ENCODE data around the gene REPS1. TPM values are rescaled to one million over a fixed set of nuclear protein-coding genes. Genes with fewer than 3 reads are reported as not detected.

REPS1 gene
- total RNA-seq, 2 donors from 2014 or later: 29.7 to 35.2 TPM

- Histone ChIP-seq H3K36me3 (no peaks in the 10 kb centered on the region), H3K27me3 (no peaks in the 10 kb centered on the region), H3K27ac (peak overlapping the region; percentile 15 to 45), H3K9me3 (no peaks in the 10 kb centered on the region), H3K4me1 (peaks cover 0 to 15% of the 10 kb centered on the region in 2 donors), H3K4me3 (no peak overlapping the region)
- DNase-seq (ENCODE audit: low spot score): no peak
- TF ChIP-seq CTCF (IDR thresholded peaks at IDR 0.05): no peak
Measured at GRCh38 chr6:139016337-139017213, 28.5 kb upstream of the REPS1 start.

DNA sequence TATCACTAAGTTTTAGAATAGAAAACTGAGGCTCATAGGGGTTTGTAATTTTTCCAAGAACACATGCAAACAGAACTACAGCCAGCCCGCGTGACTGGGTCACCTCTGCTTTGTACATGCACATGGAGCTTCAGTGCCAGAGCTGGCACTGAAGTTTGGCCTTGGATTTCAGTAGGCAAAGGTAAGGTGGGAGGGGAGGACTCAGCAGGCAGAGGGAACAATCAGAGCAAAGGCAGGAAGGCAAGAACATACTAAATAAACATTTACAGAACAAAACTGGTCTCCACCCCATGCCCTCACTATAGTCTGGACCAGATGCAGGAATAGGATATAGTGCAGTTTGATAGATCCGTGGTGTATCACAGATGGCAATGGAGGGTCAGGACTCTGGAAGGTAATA, 26.9 kb upstream of the REPS1 start:
- no peak for DNase-seq (ENCODE audit: low spot score)
- H3K4me1 ChIP-seq: peaks cover 0 to 15% of the 10 kb centered on the region in 2 donors
- no peak overlapping the region for H3K27ac ChIP-seq

GRCh38 chr6:139013185-139013800, 25.2 kb upstream of the REPS1 start:
- H3K27me3 ChIP-seq: no peaks in the 10 kb centered on the region
- H3K9me3 ChIP-seq: no peaks in the 10 kb centered on the region
- H3K4me3 ChIP-seq: no peak overlapping the region
- H3K27ac ChIP-seq: no peak overlapping the region
- TF ChIP-seq CTCF (IDR thresholded peaks at IDR 0.05): no peak
- peaks cover 0 to 15% of the 10 kb centered on the region in 2 donors for H3K4me1 ChIP-seq
- no peak for DNase-seq (ENCODE audit: low spot score)
- H3K36me3 ChIP-seq: no peaks in the 10 kb centered on the region

More for the DNA sequence above, 26.9 kb upstream of the REPS1 start:
- no peaks in the 10 kb centered on the region for H3K27me3 ChIP-seq
- H3K4me3 ChIP-seq: no peak overlapping the region
- no peak for TF ChIP-seq CTCF (IDR thresholded peaks at IDR 0.05)
- H3K36me3 ChIP-seq: no peaks in the 10 kb centered on the region
- H3K9me3 ChIP-seq: no peaks in the 10 kb centered on the region

- peaks cover 0 to 8% of the 10 kb centered on the region in 2 donors for H3K4me1 ChIP-seq
- DNase-seq (ENCODE audit: low spot score): no peak
- TF ChIP-seq CTCF (IDR thresholded peaks at IDR 0.05): no peak
- H3K4me3 ChIP-seq: no peak overlapping the region
- H3K27ac ChIP-seq: no peak overlapping the region
- no peaks in the 10 kb centered on the region for H3K9me3 ChIP-seq
- no peaks in the 10 kb centered on the region for H3K36me3 ChIP-seq
- H3K27me3 ChIP-seq: no peaks in the 10 kb centered on the region
Measured at GRCh38 chr6:139011980-139012379, 23.9 kb upstream of the REPS1 start.

DNA sequence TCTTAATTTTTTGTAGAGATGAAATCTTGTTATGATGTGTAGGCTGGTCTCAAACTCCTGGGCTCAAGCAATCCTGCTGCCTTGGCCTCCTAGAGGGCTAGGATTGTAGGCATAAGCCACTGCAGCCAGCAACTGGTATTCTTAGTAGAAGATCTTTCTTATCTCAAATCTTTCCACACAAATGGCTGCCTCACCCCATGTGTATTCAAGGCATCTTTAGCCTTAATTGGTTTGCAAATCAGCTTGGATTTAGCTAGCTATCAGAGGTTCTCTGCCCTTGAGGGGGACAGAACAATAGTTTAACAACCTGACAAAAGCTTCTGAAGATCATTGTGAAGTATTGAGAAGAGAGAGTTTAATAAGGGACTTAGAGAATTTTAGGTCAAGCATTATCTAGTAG, 22.6 kb upstream of the REPS1 start:
- no peak for DNase-seq (ENCODE audit: low spot score)
- H3K4me1 ChIP-seq: no peaks in the 10 kb centered on the region
- no peak overlapping the region for H3K27ac ChIP-seq
- H3K4me3 ChIP-seq: no peak overlapping the region
- no peaks in the 10 kb centered on the region for H3K27me3 ChIP-seq
- no peak for TF ChIP-seq CTCF (IDR thresholded peaks at IDR 0.05)
- no peaks in the 10 kb centered on the region for H3K36me3 ChIP-seq
- H3K9me3 ChIP-seq: no peaks in the 10 kb centered on the region
